AG04449 (cell line): ENCODE data around the gene FBXL13.
A peak's percentile ranks its signal among the peaks of the same experiment; 100 is the strongest.
"Not testable (repeated sequence)": the region's sequence is repeated elsewhere in the genome, so short reads cannot be mapped to it uniquely, and the experiment has no call there.

Experiments used
- CTCF ChIA-PET: fragments of 350-600 bp; formaldehyde crosslinking; extraction: SDS; loops from one replicate; lab custom pipeline; 2021; ENCODE audit warnings: antibody characterized with exemption; lab: Yijun Ruan, JAX
- POLR2A ChIA-PET: fragments of 400-600, 350-600 bp; formaldehyde crosslinking; extraction: SDS; loops from one replicate; lab custom pipeline; 2020; ENCODE audit warnings: antibody characterized with exemption, inconsistent platforms; lab: Yijun Ruan, JAX
- DNase-seq: peaks from one replicate; pipeline ENCODE4 v3.0.0-alpha.2; 2010; ENCODE audit warnings: low read depth, low spot score
- H3K4me3 ChIP-seq: 2 replicates; pipeline ENCODE4 v1.5.1; 2011; ENCODE audit warnings: low read depth, mild to moderate bottlenecking, control low read depth, low read length
- TF ChIP-seq, protein P1 (sequence below): IDR thresholded peaks from one replicate; pipeline ENCODE4 v1.5.1; 2011; ENCODE audit warnings: mild to moderate bottlenecking, moderate library complexity, low read length, control low read depth, inconsistent platforms; ENCODE audit not compliant: insufficient read depth; ENCODE audit errors: missing control alignments

FBXL13 gene

DNA sequence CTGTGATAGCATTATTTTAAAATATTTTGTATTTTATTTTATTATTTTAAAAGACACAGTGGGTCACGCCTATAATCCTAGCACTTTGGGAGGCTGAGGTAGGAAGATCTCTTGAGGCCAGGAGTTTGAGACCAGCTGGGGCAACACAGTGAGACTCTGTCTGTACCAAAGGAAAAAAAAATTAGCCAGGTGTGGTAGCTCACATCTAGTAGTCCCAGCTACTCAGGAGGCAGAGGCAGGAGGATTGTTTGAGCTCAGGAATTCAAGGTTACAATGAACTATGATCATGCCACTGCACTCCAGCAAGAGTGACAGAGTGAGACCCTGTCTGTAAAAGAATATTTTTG lies 37.1 kb downstream of the FBXL13 start:
- ChIA-PET CTCF (no interaction called here), POLR2A (no interaction called here)
- TF ChIP-seq, protein P1, sequence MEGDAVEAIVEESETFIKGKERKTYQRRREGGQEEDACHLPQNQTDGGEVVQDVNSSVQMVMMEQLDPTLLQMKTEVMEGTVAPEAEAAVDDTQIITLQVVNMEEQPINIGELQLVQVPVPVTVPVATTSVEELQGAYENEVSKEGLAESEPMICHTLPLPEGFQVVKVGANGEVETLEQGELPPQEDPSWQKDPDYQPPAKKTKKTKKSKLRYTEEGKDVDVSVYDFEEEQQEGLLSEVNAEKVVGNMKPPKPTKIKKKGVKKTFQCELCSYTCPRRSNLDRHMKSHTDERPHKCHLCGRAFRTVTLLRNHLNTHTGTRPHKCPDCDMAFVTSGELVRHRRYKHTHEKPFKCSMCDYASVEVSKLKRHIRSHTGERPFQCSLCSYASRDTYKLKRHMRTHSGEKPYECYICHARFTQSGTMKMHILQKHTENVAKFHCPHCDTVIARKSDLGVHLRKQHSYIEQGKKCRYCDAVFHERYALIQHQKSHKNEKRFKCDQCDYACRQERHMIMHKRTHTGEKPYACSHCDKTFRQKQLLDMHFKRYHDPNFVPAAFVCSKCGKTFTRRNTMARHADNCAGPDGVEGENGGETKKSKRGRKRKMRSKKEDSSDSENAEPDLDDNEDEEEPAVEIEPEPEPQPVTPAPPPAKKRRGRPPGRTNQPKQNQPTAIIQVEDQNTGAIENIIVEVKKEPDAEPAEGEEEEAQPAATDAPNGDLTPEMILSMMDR: no peak
- no peak for DNase-seq
- no peak overlapping the region for H3K4me3 ChIP-seq

DNA sequence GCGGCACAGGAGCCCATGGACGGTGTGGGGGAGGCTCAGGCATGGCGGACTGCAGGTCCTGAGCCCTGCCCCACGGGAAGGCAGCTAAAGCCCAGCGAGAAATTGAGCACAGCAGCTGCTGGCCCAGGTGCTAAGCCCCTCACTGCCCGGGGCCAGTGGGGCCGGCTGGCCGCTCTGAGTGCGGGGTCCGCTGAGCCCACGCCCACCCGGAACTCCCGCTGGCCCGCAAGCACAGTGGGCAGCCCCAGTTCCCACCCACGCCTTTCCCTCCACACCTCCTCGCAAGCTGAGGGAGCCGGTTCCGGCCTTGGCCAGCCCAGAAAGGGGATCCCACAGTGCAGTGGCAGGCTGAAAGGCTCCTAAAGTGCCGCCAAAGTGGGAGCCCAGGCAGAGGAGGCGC lies 40.3 kb downstream of the FBXL13 start:
- CTCF ChIA-PET, H3K4me3 ChIP-seq, DNase-seq, POLR2A ChIA-PET: not testable (repeated sequence)

DNA sequence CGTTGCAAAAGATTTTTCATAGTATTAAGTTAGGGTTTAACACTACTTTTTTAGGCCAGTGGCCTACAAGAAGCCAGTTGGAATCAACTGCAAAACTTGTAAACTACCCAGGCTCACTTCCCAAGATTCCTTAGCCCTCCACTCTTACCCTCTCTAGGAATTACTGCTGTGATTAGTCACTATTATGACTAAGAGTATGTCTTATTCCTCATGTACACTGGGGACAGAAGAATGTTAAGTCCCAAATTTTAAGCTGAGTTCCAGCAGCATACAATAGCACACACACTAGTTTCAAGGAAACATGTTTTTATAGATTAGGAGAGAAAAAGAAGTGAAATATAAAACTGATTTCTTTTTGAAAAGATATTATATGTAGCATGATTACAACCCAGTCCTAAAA lies 42.8 kb downstream of the FBXL13 start:
- POLR2A ChIA-PET: no interaction called here
- CTCF ChIA-PET: interaction anchor here (1.0 kb wide), 1 partner anchor 22 kb away, joined by 3 read pairs; no protein-coding TSS in a partner anchor
- H3K4me3 ChIP-seq: no peak overlapping the region
- TF ChIP-seq, protein P1: no peak
- DNase-seq: peak; percentile 1

DNA sequence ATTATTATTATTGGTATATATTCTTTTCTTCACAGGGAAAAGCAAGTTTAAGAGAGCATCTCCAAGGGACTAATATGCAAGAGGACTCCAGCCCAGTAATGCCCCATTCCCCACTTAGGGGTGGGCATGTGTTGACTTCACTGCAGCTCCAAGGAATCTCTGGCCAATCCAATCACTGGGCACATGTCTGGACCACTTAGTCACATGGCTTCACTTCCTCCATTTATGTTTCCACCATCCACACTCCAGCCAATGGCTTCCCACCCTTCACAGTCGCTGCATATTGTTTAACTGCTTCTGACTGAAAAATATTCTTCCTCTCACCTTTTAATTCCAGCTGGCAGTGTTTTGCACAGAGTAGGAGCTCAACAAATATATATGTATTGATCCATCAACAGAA lies 43.6 kb downstream of the FBXL13 start:
- no peak for DNase-seq
- no peak overlapping the region for H3K4me3 ChIP-seq
- TF ChIP-seq, protein P1: no peak
- POLR2A ChIA-PET: no interaction called here
- CTCF ChIA-PET: no interaction called here

DNA sequence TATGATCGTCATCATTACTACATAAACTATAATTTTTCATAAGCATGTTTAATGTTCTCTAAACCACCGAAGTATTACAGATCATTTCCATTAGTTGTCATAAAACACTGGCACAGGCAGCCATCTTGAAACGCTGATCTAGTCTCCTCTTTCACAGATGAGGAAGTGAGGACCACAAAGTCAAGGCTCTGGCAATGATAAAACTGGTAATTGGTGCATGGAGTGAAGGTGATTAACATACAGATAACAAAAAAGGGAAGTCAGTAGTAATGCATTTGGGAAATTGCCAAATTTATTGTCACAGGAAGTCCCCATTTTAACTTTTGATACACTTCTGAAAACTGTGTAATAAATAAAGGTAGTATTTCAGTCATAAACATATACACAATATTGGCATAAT lies 49.3 kb downstream of the FBXL13 start:
- no peak overlapping the region for H3K4me3 ChIP-seq
- CTCF ChIA-PET: interaction anchor here (1.7 kb wide), 1 partner anchor 36 kb away, joined by 8 read pairs; no protein-coding TSS in a partner anchor
- DNase-seq: no peak
- POLR2A ChIA-PET: no interaction called here
- TF ChIP-seq, protein P1: no peak

DNA sequence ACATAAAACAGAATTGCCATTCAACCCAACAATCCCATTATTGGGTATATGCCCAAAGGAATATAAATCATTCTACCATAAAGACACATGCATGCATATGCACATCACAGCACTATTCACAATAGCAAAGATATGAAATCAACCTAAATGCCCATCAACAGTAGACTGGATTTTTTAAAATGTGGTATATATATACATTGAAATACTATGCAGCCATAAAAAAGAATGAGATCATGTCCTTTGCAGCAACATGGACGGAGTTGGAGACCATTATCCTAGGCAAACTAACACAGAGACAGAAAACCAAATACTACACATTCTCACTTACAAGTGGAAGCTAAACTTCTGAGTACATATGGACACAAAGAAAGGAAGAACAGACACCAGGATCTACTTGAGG lies 51.0 kb downstream of the FBXL13 start:
- CTCF ChIA-PET: interaction anchor here (1.7 kb wide), 1 partner anchor 38 kb away, joined by 8 read pairs; no protein-coding TSS in a partner anchor
- DNase-seq, POLR2A ChIA-PET, H3K4me3 ChIP-seq: not testable (repeated sequence)

DNA sequence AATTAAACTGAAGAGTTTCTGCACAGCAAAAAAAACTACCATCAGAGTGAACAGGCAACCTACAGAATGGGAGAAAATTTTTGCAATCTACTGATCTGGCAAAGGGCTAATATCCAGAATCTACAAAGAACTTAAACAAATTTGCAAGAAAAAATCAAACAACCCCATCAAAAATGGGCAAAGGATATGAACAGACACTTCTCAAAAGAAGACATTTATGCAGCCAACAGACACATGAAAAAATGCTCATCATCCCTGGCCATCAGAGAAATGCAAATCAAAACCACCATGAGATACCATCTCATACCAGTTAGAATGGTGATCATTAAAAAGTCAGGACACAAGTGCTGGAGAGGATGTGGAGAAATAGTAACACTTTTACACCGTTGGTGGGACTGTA lies 53.1 kb downstream of the FBXL13 start:
- POLR2A ChIA-PET, CTCF ChIA-PET, DNase-seq, H3K4me3 ChIP-seq: not testable (repeated sequence)

DNA sequence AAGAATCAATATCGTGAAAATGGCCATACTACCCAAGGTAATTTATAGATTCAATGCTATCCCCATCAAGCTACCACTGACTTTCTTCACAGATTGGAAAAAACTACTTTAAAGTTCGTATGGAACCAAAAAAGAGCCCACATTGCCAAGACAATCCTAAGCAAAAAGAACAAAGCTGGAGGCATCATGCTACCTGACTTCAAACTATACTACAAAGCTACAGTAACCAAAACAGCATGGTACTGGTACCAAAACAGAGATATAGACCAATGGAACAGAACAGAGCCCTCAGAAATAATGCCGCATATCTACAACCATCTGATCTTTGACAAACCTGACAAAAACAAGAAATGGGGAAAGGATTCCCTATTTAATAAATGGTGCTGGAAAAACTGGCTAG lies 53.7 kb downstream of the FBXL13 start:
- CTCF ChIA-PET, H3K4me3 ChIP-seq, POLR2A ChIA-PET: not testable (repeated sequence)

DNA sequence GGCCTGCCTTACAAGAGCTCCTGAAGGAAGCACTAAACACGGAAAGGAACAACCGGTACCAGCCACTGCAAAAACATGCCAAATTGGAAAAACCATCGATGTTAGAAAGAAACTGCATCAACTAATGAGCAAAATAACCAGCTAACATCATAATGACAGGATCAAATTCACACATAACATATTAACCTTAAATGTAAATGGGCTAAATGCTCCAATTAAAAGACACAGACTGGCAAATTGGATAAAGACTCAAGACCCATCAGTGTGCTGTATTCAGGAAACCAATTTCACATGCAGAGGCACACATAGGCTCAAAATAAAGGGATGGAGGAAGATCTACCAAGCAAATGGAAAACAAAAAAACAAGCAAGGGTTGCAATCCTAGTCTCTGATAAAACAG lies 56.3 kb downstream of the FBXL13 start:
- DNase-seq, POLR2A ChIA-PET, H3K4me3 ChIP-seq, CTCF ChIA-PET: not testable (repeated sequence)

More for the DNA sequence above, 53.7 kb downstream of the FBXL13 start:
- not testable (repeated sequence) for DNase-seq
